WTC11 (cell line): ENCODE data around the gene FNDC11.

Experiments
- ESRRA ChIP-seq: sonication (generic); formaldehyde crosslinking; IDR thresholded peaks from 2 replicates; pipeline ENCODE4 v1.8.1; 2022; ENCODE audit warnings: mild to moderate bottlenecking, missing genetic modification reagents, borderline replicate concordance
- ETV6 ChIP-seq: sonication (generic); formaldehyde crosslinking; IDR thresholded peaks from 2 replicates; pipeline ENCODE4 v1.8.1; 2022; ENCODE audit warnings: mild to moderate bottlenecking, missing genetic modification reagents
- ZNF138 ChIP-seq: sonication (generic); formaldehyde crosslinking; conservative IDR thresholded peaks from 2 replicates; pipeline ENCODE4 v1.8.1; 2022; ENCODE audit warnings: mild to moderate bottlenecking, moderate library complexity, missing genetic modification reagents
- TF ChIP-seq, protein P1 (sequence below): fragments of 200-600 bp; IDR thresholded peaks from 2 replicates; pipeline ENCODE4 v1.8.0; 2022; ENCODE audit warnings: antibody characterized with exemption
- TF ChIP-seq, protein P2 (sequence below): sonication (generic); formaldehyde crosslinking; IDR thresholded peaks from 2 replicates; pipeline ENCODE4 v1.8.0; 2022; ENCODE audit warnings: mild to moderate bottlenecking, missing genetic modification reagents

DNA sequence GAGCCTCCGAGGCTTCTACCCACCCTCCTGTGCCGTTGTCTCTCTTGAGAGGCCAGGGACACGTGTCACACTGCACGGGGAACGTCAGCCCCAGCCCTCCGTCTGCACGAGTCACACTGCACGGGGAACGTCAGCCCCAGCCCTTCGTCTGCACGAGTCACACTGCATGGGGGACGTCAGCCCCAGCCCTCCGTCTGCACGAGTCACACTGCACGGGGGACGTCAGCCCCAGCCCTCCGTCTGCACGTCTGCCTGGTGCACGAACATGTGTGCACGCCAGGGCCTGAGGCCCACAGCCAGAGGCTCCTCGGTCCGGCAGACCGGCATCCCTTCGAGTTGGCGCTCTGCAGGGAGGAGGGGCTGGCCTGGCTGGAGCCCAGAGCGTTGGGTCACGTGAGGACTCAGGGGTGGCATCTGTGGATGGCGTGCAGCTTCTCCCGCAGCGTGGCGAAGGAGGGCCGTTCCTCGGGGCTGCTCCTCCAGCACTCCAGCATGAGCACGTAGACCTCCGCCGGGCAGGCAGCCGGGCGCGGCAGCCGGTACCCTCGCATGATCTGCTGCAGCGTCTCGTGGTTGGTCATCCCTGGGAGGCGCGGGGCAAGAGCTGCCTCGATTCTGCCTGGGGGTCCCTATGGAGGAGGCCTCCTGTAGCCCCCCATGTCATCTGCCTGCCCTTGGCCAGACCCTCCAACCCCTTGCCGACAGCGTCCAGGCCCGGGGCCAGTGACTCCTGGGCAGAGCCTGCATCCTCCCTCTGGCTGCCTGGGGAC, 13.4 kb upstream of the FNDC11 start:
- TF ChIP-seq, protein P1, sequence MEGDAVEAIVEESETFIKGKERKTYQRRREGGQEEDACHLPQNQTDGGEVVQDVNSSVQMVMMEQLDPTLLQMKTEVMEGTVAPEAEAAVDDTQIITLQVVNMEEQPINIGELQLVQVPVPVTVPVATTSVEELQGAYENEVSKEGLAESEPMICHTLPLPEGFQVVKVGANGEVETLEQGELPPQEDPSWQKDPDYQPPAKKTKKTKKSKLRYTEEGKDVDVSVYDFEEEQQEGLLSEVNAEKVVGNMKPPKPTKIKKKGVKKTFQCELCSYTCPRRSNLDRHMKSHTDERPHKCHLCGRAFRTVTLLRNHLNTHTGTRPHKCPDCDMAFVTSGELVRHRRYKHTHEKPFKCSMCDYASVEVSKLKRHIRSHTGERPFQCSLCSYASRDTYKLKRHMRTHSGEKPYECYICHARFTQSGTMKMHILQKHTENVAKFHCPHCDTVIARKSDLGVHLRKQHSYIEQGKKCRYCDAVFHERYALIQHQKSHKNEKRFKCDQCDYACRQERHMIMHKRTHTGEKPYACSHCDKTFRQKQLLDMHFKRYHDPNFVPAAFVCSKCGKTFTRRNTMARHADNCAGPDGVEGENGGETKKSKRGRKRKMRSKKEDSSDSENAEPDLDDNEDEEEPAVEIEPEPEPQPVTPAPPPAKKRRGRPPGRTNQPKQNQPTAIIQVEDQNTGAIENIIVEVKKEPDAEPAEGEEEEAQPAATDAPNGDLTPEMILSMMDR = no peak
- no peak for TF ChIP-seq ETV6 (CRISPR knock-in tag)
- TF ChIP-seq, protein P2, sequence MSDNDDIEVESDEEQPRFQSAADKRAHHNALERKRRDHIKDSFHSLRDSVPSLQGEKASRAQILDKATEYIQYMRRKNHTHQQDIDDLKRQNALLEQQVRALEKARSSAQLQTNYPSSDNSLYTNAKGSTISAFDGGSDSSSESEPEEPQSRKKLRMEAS (CRISPR knock-in tag) = no peak
- TF ChIP-seq ZNF138 (CRISPR knock-in tag) = no peak
- no peak for TF ChIP-seq ESRRA
